Measurements from ENCODE around the gene C1QTNF7.

Gene C1QTNF7

DNA sequence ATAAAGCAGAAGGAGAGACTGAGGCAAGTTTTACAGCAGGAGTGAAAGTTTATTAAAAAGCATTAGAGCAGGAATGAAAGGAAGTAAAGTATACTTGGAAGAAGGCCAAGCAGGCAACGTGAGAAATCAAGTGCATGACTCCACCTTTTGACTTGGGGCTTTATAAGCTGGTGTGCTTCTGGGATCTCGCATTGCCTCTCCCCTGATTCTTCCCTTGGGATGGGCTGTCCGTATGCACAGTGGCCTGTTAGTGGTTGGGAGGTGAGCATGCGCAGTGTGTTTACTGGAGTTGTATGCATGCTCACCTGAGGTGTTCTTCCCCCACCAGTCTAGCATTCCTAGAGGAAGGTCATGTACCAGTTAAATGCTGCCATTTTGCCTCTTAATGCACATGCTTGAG is 29.1 kb upstream of the C1QTNF7 start:
- TF ChIP-seq, protein P1, sequence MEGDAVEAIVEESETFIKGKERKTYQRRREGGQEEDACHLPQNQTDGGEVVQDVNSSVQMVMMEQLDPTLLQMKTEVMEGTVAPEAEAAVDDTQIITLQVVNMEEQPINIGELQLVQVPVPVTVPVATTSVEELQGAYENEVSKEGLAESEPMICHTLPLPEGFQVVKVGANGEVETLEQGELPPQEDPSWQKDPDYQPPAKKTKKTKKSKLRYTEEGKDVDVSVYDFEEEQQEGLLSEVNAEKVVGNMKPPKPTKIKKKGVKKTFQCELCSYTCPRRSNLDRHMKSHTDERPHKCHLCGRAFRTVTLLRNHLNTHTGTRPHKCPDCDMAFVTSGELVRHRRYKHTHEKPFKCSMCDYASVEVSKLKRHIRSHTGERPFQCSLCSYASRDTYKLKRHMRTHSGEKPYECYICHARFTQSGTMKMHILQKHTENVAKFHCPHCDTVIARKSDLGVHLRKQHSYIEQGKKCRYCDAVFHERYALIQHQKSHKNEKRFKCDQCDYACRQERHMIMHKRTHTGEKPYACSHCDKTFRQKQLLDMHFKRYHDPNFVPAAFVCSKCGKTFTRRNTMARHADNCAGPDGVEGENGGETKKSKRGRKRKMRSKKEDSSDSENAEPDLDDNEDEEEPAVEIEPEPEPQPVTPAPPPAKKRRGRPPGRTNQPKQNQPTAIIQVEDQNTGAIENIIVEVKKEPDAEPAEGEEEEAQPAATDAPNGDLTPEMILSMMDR (IDR thresholded peaks at IDR 0.05; ENCODE audit: low read depth, low read length): no peak
- Histone ChIP-seq H3K4me3 (ENCODE audit: low read depth, low read length) (no peak overlapping the region), H3K36me3 (no peaks in the 10 kb centered on the region), H3K9me3 (no peaks in the 10 kb centered on the region), H3K4me1 (no peaks in the 10 kb centered on the region), H3K27me3 (no peaks in the 10 kb centered on the region)
- DNase-seq: no peak

- TF ChIP-seq, protein P1 (IDR thresholded peaks at IDR 0.05; ENCODE audit: low read depth, low read length): no peak
- no peaks in the 10 kb centered on the region for H3K36me3 ChIP-seq
- no peak for DNase-seq
- H3K4me3 ChIP-seq (ENCODE audit: low read depth, low read length): no peak overlapping the region
- no peaks in the 10 kb centered on the region for H3K4me1 ChIP-seq
- no peaks in the 10 kb centered on the region for H3K27me3 ChIP-seq
- no peaks in the 10 kb centered on the region for H3K9me3 ChIP-seq
These were observed 27.6 kb upstream of the C1QTNF7 start for GRCh38 chr4:15400226-15400625.

DNA sequence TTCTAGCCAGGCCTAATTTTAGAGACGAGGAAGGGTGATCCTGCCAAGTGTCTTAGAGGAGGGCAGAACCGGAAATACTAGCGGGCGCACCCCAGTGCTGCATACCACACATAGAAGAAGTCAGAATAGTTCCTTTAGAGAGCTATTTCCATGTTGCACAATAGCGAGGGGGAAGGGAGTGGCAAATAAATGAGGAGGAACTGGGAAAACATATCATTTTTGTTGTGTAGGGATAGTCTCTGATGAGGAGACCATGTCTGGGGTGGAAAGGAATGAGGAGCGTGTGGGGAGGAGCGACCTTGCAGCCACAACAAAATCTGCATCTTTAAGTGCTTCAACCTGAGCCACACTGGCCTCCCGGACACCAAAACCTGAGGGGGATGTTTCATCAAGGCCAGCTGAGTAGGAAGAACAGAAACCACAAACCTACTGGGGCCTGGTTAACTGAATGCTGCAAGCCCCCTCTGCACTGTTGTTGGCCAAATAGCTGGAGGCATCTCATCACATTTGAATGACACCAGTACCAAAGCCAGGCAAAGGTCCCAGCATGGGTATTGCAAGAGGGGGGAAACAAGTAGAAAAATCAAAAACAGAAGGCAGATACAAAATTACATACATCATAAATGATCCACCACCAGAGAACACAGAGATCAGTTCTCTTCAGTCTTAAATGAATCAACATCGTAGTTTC is 26.7 kb upstream of the C1QTNF7 start:
- Histone ChIP-seq H3K27me3 (no peaks in the 10 kb centered on the region), H3K9me3 (no peaks in the 10 kb centered on the region), H3K4me1 (no peaks in the 10 kb centered on the region), H3K36me3 (no peaks in the 10 kb centered on the region), H3K4me3 (ENCODE audit: low read depth, low read length) (no peak overlapping the region)
- TF ChIP-seq, protein P1 (IDR thresholded peaks at IDR 0.05; ENCODE audit: low read depth, low read length): no peak
- DNase-seq: no peak

GRCh38 chr4:15402146-15402545 is 25.7 kb upstream of the C1QTNF7 start:
- Histone ChIP-seq H3K4me1 (no peaks in the 10 kb centered on the region), H3K4me3 (ENCODE audit: low read depth, low read length) (no peak overlapping the region), H3K36me3 (no peaks in the 10 kb centered on the region), H3K9me3 (no peaks in the 10 kb centered on the region), H3K27me3 (no peaks in the 10 kb centered on the region)
- DNase-seq: no peak
- TF ChIP-seq, protein P1 (IDR thresholded peaks at IDR 0.05; ENCODE audit: low read depth, low read length): no peak

DNA sequence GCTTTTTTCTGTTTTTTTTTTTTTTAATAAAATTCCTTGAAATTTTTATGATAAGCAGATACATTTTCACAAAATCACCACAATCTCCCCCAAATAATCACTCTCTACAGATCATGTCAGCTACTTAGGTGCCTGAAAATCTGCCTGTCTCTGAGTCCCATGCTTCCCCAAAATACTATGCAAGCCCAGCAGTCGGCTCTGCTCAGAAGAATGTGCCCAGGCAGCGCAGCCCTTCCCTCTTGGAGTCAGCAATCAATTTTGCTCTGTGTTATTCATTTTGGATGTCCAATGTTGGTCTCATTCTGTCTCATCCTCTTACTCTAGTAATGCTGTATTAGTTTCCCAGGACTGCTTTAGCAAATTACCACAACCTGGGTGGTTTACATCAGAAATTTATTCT is 24.9 kb upstream of the C1QTNF7 start:
- DNase-seq: no peak
- no peaks in the 10 kb centered on the region for H3K9me3 ChIP-seq
- H3K4me1 ChIP-seq: no peaks in the 10 kb centered on the region
- H3K27me3 ChIP-seq: no peaks in the 10 kb centered on the region
- H3K36me3 ChIP-seq: no peaks in the 10 kb centered on the region
- no peak overlapping the region for H3K4me3 ChIP-seq (ENCODE audit: low read depth, low read length)
- TF ChIP-seq, protein P1 (IDR thresholded peaks at IDR 0.05; ENCODE audit: low read depth, low read length): no peak

DNA sequence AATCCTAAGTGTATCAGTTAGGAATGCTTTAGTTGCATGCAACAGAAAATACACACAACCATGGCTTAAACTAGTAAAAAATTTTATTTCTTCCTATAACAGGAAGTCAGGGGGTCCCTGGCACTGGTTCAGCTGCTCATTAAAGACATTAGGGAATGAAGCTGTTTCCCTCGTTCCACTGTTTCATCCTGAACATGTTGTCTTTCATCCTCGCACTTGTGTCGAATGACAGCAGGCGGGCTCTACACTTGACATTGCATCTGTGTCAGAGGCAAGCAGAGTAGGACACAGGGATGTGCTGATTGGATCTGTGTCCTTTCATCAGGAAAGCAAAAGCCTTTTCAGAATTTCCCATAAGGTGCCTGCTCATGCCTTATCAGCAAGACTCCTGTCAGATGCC is 22.8 kb upstream of the C1QTNF7 start:
- TF ChIP-seq, protein P1 (IDR thresholded peaks at IDR 0.05; ENCODE audit: low read depth, low read length): no peak
- H3K4me1 ChIP-seq: no peaks in the 10 kb centered on the region
- H3K27me3 ChIP-seq: no peaks in the 10 kb centered on the region
- no peak overlapping the region for H3K4me3 ChIP-seq (ENCODE audit: low read depth, low read length)
- no peaks in the 10 kb centered on the region for H3K9me3 ChIP-seq
- no peaks in the 10 kb centered on the region for H3K36me3 ChIP-seq
- DNase-seq: no peak
